Tibial nerve (tissue), 4 donors: Measurements from ENCODE around the gene MEIOB. TPM values are rescaled to one million over a fixed set of nuclear protein-coding genes. Genes with fewer than 3 reads are reported as not detected.

Source experiments
- DNase-seq, 2 donors: peaks; one replicate each; pipeline ENCODE4 v3.0.0-alpha.2; 2019; ENCODE audit warnings: low spot score in 2 of 2
- H3K27ac ChIP-seq, 4 donors: fragments of 200-600 bp; sonication (generic) in 3 of 4; one replicate each; pipeline ENCODE4 v1.5.1; 2017 to 2019; ENCODE audit warnings: mild to moderate bottlenecking in 1 of 4
- H3K27me3 ChIP-seq, 2 donors: fragments of 200-600 bp; sonication (generic) in 1 of 2; one replicate each; pipeline versions ENCODE4 v1.5.1 to v1.6.0; 2017 to 2019
- H3K36me3 ChIP-seq, 3 donors: fragments of 200-600 bp; sonication (generic); one replicate each; pipeline ENCODE4 v1.5.1; 2018 to 2019
- H3K4me1 ChIP-seq, 4 donors: fragments of 200-600 bp; sonication (generic) in 3 of 4; one replicate each; pipeline ENCODE4 v1.5.1; 2017 to 2019
- H3K4me3 ChIP-seq, 4 donors: fragments of 200-600 bp; sonication (generic) in 3 of 4; one replicate each; pipeline ENCODE4 v1.5.1; 2017 to 2019; ENCODE audit warnings: mild to moderate bottlenecking in 1 of 4, moderate library complexity in 1 of 4
- H3K9me3 ChIP-seq, 4 donors: fragments of 200-600 bp; sonication (generic) in 3 of 4; one replicate each; pipeline ENCODE4 v1.5.1; 2017 to 2019
- EP300 ChIP-seq, 2 donors: sonication (generic); formaldehyde crosslinking; IDR thresholded peaks; one replicate each; pipeline ENCODE4 v1.6.1; 2017; ENCODE audit warnings: antibody characterized with exemption in 2 of 2, mild to moderate bottlenecking in 1 of 2
- POLR2A ChIP-seq, 2 donors: fragments of 450-650 bp; IDR thresholded peaks; one replicate each; pipeline ENCODE4 v1.6.1; 2017; ENCODE audit warnings: antibody characterized with exemption in 2 of 2, mild to moderate bottlenecking in 2 of 2, moderate library complexity in 2 of 2
- WGBS, 2 donors: methylation state at CpG; one replicate each; pipeline ENCODE4 v1.1.5; 2018; 5-methylcytosine and 5-hydroxymethylcytosine counted together
- total RNA-seq, 4 donors: library from RNA; depleted of rRNA; stranded (reverse); fragments of >200 nt; gene quantifications; one replicate each; pipeline ENCODE4 v1.1.0, GENCODE V29; 2016
- TF ChIP-seq, protein P1 (sequence below), 5 experiments: fragments of 200-600 bp in 3 of 5; fragments of 450-650 bp in 2 of 5; sonication (generic) in 3 of 5; IDR thresholded peaks; one replicate each; pipeline ENCODE4 v1.5.1; 2016 to 2019; ENCODE audit warnings: antibody characterized with exemption in 5 of 5, mild to moderate bottlenecking in 3 of 5, moderate library complexity in 2 of 5

Gene MEIOB
- total RNA-seq, 4 donors from 2014 or later = not detected

DNA sequence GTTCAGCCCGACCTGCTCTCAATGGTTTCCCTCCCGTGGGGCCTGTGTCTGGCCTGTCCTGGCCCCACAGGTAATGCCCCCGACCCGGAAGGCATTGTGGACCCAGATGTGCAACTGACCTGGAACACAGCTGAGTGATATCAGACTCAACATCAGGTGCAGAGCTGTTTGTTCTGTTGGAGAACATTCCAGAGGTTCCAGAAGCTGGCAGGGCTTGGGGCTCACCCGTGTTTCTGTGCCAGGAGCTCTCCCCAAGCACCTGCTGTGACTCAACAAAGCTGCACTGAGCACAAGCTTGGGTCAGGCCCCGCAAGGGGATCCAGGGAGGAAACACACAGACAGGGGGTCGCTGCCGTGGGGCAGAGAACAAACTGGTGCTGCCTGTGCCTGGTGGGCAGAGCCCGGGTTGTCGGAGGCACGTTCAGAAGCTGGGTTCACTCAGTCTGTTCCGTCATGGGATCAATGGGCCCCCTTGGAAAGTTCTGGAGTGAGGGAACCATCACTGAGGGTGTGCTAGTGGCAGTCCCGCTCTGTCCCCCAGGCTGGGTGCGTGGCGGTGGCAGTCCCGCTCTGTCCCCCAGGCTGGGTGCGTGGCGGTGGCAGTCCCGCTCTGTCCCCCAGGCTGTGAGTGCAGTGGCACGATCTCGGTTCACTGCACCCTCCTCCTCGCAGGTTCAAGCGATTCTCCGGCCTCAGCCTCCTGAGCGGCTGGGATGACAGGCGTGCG is 24.1 kb upstream of the MEIOB start:
- H3K27ac ChIP-seq = no peak overlapping the region
- TF ChIP-seq, protein P1, sequence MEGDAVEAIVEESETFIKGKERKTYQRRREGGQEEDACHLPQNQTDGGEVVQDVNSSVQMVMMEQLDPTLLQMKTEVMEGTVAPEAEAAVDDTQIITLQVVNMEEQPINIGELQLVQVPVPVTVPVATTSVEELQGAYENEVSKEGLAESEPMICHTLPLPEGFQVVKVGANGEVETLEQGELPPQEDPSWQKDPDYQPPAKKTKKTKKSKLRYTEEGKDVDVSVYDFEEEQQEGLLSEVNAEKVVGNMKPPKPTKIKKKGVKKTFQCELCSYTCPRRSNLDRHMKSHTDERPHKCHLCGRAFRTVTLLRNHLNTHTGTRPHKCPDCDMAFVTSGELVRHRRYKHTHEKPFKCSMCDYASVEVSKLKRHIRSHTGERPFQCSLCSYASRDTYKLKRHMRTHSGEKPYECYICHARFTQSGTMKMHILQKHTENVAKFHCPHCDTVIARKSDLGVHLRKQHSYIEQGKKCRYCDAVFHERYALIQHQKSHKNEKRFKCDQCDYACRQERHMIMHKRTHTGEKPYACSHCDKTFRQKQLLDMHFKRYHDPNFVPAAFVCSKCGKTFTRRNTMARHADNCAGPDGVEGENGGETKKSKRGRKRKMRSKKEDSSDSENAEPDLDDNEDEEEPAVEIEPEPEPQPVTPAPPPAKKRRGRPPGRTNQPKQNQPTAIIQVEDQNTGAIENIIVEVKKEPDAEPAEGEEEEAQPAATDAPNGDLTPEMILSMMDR (IDR thresholded peaks at IDR 0.05) = no peak
- TF ChIP-seq EP300 (IDR thresholded peaks at IDR 0.05) (no peak), POLR2A (IDR thresholded peaks at IDR 0.05) (no peak)
- WGBS, 2 donors = 75% methylated on average over 22 to 27 of the region's 27 CpGs
- DNase-seq = no peak
- peaks cover 0 to 40% of the 10 kb centered on the region in 2 donors for H3K27me3 ChIP-seq
- no peak overlapping the region for H3K4me3 ChIP-seq
- H3K4me1 ChIP-seq = no peaks in the 10 kb centered on the region
- H3K9me3 ChIP-seq = no peaks in the 10 kb centered on the region
- no peaks in the 10 kb centered on the region for H3K36me3 ChIP-seq

DNA sequence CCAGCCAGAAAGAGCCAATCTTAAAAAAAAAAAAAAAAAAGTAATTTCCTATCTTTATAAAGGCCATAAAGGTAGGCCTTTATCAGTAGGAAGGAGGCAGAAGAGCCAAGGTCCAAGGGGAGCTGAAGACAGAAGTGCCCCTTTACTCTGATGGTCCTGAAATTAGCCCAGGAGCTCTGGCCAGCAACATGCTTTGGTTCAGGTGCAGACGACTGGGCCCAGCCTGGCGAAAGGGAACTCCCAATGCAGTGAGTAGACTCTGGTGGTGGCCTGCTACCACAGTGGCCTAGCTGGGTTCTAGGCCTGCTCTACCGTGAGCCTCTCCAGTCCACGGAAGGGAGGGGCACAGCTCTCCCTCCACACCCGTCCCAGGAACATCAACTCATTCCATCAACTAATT is 23.1 kb upstream of the MEIOB start:
- DNase-seq = no peak
- no peak overlapping the region for H3K27ac ChIP-seq

DNA sequence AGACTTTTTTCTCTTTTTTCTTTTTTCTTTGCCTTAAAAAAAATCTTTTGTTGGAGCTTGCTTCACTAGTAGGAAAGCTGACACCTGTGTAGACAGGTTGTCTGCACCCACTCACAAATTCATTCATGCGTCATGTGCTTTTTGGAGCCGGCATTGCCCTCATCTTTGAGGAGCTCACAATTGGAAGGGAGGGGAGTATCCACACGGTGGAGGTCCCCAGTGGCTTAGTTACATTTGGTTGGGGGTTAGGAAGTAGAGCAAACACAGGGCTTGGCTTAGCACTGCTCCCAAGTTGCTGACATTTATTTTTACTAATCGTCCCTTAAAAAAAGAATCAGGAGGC is 18.7 kb upstream of the MEIOB start:
- no peaks in the 10 kb centered on the region for H3K36me3 ChIP-seq
- no peaks in the 10 kb centered on the region for H3K9me3 ChIP-seq
- no peak overlapping the region for H3K4me3 ChIP-seq
- TF ChIP-seq, protein P1 (IDR thresholded peaks at IDR 0.05) = no peak
- no peak for DNase-seq
- no peak overlapping the region for H3K27ac ChIP-seq
- no peaks in the 10 kb centered on the region for H3K4me1 ChIP-seq
- peaks cover 0 to 29% of the 10 kb centered on the region in 2 donors for H3K27me3 ChIP-seq
- WGBS, 2 donors = 47% methylated on average over 4 of the region's 4 CpGs

More for the DNA sequence above, 23.1 kb upstream of the MEIOB start:
- 72 to 74% methylated on average over 5 of the region's 5 CpGs for WGBS, 2 donors
- Histone ChIP-seq H3K4me1 (no peaks in the 10 kb centered on the region), H3K27me3 (peaks cover 0 to 40% of the 10 kb centered on the region in 2 donors), H3K9me3 (no peaks in the 10 kb centered on the region), H3K36me3 (no peaks in the 10 kb centered on the region), H3K4me3 (no peak overlapping the region)
- no peak for TF ChIP-seq POLR2A (IDR thresholded peaks at IDR 0.05)
- no peak for TF ChIP-seq EP300 (IDR thresholded peaks at IDR 0.05)
- TF ChIP-seq, protein P1 (IDR thresholded peaks at IDR 0.05) = no peak

DNA sequence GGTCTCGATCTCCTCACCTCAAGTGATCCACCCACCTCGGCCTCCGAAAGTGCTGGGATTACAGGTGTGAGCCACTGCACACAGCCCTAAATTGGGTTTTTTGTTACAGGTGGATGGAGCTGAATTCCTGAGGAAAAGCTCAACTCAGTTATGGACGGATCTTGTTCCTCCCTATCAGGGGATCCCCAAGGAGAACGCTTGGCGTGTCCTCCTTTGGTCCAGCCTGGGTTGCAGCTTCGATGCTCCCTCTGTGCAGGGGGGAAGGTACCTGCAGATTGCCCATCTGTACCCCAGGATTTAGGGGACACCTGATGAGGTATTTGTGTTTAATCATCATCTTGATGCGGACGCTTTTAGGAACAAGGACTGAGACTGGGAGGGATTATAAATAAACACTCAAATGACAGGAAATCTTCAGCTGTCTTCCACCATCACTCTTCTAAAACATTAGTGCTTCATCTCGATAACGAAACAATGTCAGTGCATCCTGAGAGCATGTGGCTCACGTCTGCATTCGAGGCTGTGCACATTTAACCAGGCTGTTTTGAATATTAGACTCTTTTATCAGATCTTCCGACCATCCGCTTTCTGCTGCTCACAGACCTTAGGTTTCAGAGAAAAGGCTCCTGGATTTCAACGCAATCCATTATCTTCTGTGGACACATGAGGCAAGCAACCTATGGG is 18.2 kb upstream of the MEIOB start:
- Histone ChIP-seq H3K27ac (no peak overlapping the region), H3K9me3 (no peaks in the 10 kb centered on the region), H3K27me3 (peaks cover 0 to 29% of the 10 kb centered on the region in 2 donors), H3K4me1 (no peaks in the 10 kb centered on the region), H3K4me3 (no peak overlapping the region), H3K36me3 (no peaks in the 10 kb centered on the region)
- WGBS, 2 donors = 76 to 77% methylated on average over 15 to 16 of the region's 16 CpGs
- no peak for DNase-seq
- TF ChIP-seq EP300 (IDR thresholded peaks at IDR 0.05) = no peak
- TF ChIP-seq, protein P1 (IDR thresholded peaks at IDR 0.05) = no peak
- TF ChIP-seq POLR2A (IDR thresholded peaks at IDR 0.05) = no peak

DNA sequence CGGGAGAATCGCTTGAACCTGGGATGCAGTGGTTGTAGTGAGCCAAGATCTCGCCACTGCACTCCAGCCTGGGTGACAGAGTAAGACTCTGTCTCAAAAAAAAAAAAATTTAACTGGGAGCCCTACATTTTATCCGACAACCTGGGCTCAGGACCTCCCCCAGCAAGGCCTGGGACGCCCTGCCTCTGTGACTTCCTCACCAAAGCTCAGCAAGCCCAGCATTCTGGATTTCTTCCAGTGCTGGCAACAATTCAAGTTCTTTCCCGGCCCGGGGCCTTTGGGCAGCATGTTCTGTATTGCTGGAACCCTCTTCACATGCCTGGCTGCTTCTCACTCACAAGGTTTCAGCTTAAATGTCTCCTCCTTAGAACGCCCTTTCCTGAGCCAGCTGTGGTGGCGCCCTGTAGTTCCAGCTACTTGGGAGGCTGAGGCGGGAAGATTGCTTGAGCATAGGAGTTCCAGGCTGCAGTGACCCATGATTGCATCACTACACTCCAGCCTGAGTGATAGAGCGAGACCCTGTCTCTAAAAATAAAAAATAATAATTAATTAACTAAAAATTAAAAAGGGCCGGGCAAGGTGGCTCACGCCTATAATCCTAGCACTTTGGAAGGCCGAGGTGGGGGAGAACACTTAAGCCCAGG is 15.9 kb upstream of the MEIOB start:
- Histone ChIP-seq H3K36me3 (no peaks in the 10 kb centered on the region), H3K27me3 (peaks cover 0 to 38% of the 10 kb centered on the region in 2 donors), H3K9me3 (no peaks in the 10 kb centered on the region), H3K4me1 (no peaks in the 10 kb centered on the region), H3K4me3 (no peak overlapping the region), H3K27ac (no peak overlapping the region)
- TF ChIP-seq POLR2A (IDR thresholded peaks at IDR 0.05) (no peak), EP300 (IDR thresholded peaks at IDR 0.05) (no peak)
- TF ChIP-seq, protein P1 (IDR thresholded peaks at IDR 0.05) = no peak
- 75% methylated on average over 14 of the region's 14 CpGs for WGBS, 2 donors
- DNase-seq = no peak
